ENCODE measurements around the gene VPS35L. TPM values are rescaled to one million over a fixed set of nuclear protein-coding genes. Genes with fewer than 3 reads are reported as not detected.
A peak's percentile ranks its signal among the peaks of the same experiment; 100 is the strongest.

VPS35L gene
- total RNA-seq, 1 experiment from 2014 or later = 55.5 TPM

GRCh38 chr16:19599968-19600716 is 44.6 kb downstream of the VPS35L start:
- H3K4me3 Mint-ChIP-seq (ENCODE audit: unreplicated experiment) = no peak overlapping the region
- TF ChIP-seq, protein P1, sequence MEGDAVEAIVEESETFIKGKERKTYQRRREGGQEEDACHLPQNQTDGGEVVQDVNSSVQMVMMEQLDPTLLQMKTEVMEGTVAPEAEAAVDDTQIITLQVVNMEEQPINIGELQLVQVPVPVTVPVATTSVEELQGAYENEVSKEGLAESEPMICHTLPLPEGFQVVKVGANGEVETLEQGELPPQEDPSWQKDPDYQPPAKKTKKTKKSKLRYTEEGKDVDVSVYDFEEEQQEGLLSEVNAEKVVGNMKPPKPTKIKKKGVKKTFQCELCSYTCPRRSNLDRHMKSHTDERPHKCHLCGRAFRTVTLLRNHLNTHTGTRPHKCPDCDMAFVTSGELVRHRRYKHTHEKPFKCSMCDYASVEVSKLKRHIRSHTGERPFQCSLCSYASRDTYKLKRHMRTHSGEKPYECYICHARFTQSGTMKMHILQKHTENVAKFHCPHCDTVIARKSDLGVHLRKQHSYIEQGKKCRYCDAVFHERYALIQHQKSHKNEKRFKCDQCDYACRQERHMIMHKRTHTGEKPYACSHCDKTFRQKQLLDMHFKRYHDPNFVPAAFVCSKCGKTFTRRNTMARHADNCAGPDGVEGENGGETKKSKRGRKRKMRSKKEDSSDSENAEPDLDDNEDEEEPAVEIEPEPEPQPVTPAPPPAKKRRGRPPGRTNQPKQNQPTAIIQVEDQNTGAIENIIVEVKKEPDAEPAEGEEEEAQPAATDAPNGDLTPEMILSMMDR (IDR thresholded peaks at IDR 0.05; ENCODE audit: unreplicated experiment) = no peak
- intact Hi-C loops (cut with micrococcal nuclease) = loop anchor here (5.0 to 10.0 kb wide), 4 partner anchors 43 to 785 kb away; partner anchors contain the start of genes IQCK, KNOP1 and VPS35L
- H3K4me1 Mint-ChIP-seq (ENCODE audit: insufficient read depth, unreplicated experiment) = peaks cover 6% of the 10 kb centered on the region
- ChIA-PET CTCF (interaction anchor here (0.6 to 9.8 kb wide), 26 partner anchors 10 to 743 kb away, joined by 3 to 184 read pairs (median 6); partner anchors contain the start of genes GPRC5B and VPS35L), POLR2A (interaction anchor here (0.6 to 1.4 kb wide), 2 partner anchors 166 to 287 kb away, joined by 3 read pairs; no protein-coding TSS in a partner anchor)
- no peaks in the 10 kb centered on the region for H3K27me3 Mint-ChIP-seq (ENCODE audit: insufficient read depth, unreplicated experiment)
- BruUV-seq (replicated peaks) = no TSS peak
- H3K9me3 Mint-ChIP-seq (ENCODE audit: unreplicated experiment) = no peaks in the 10 kb centered on the region
- DNase-seq (ENCODE audit: unreplicated experiment) = no peak
- H3K27ac Mint-ChIP-seq (ENCODE audit: low read depth, unreplicated experiment) = peak overlapping the region; percentile 32
- H3K36me3 Mint-ChIP-seq (ENCODE audit: insufficient read depth, unreplicated experiment) = peaks cover 43% of the 10 kb centered on the region

DNA sequence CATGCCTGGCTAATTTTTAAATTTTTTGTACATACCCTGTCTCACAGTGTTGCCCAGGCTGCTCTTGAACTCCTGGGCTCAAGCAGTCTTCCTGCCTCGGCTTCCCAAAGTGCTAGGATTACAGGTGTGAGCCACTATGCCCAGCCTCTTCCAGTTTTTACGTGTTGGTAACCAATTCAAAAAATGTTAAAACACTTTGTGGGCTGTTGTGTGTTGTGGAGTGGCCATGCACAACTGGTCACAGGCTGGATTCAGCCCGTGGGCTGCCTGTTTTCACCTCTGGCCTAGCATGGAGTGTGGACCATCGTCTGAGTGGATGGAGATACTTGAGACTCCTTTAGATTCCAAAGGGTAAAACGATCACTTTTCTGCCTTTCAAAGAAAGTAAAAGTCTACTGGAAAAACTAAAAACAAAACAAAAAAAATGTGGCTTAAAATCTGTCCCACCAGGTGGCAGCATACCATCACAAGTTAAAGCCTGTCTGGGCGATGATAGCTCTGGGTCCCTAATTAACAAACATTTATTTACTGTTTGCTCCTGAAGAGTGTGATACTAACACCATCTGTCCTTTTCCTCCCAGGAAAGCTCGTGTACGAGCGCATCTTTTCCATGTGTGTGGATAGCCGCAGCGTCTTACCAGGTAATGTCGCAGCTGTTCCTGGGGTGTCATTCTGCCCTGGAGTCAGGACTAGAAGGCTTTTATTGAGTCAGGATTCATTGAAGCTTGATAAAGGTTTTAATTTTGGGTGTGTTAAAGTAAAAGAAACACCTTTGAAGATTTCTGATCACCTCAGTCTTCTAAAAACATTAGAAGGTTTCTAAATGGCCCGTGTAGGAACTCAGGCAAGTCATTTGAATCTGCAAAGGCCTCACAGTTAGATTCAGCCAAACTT is 45.8 kb downstream of the VPS35L start:
- ChIA-PET POLR2A (interaction anchor here (0.6 to 1.4 kb wide), 3 partner anchors 116 to 286 kb away, joined by 3 to 5 read pairs (median 3); partner anchors contain the start of genes IQCK and KNOP1), CTCF (interaction anchor here (0.5 to 9.8 kb wide), 59 partner anchors 9 to 955 kb away, joined by 3 to 184 read pairs (median 4); partner anchors contain the start of genes GPRC5B and VPS35L)
- intact Hi-C loops (cut with micrococcal nuclease) = loop anchor here (1.0 to 10.0 kb wide), 4 partner anchors 93 to 783 kb away; partner anchors contain the start of genes IQCK and KNOP1
- H3K4me3 Mint-ChIP-seq (ENCODE audit: unreplicated experiment) = no peak overlapping the region
- peak; percentile 48 for DNase-seq (ENCODE audit: unreplicated experiment)
- TF ChIP-seq, protein P1 (IDR thresholded peaks at IDR 0.05; ENCODE audit: unreplicated experiment) = peak; percentile 55
- H3K27me3 Mint-ChIP-seq (ENCODE audit: insufficient read depth, unreplicated experiment) = no peaks in the 10 kb centered on the region
- no peaks in the 10 kb centered on the region for H3K9me3 Mint-ChIP-seq (ENCODE audit: unreplicated experiment)
- BruUV-seq (replicated peaks) = no TSS peak
- peak overlapping the region; percentile 27 for H3K27ac Mint-ChIP-seq (ENCODE audit: low read depth, unreplicated experiment)
- H3K4me1 Mint-ChIP-seq (ENCODE audit: insufficient read depth, unreplicated experiment) = no peaks in the 10 kb centered on the region
- peaks cover 46% of the 10 kb centered on the region for H3K36me3 Mint-ChIP-seq (ENCODE audit: insufficient read depth, unreplicated experiment)

DNA sequence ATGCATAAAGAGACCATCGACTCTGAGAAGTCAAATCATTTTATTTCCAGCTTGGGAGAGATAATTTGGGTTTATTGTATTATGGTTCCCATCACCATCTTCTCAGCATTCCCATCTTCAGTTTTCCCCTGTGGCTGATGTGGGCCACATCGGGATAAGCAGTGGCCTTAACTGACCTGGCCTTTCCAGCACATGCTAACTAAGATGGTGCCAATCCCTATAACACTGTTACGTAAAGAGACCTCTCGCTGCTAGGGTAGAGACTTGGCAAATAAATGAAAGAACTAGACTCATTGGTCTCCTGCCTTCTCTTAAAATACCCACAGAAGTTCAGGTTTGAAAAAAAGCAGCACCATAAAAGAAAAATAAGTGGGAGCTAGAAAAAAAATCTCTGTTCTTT is 49.4 kb downstream of the VPS35L start:
- TF ChIP-seq, protein P1 (IDR thresholded peaks at IDR 0.05; ENCODE audit: unreplicated experiment) = no peak
- intact Hi-C loops (cut with micrococcal nuclease) = loop anchor here (5.0 to 10.0 kb wide), 3 partner anchors 90 to 780 kb away; partner anchors contain the start of genes IQCK and KNOP1
- CTCF ChIA-PET = interaction anchor here (0.8 to 7.9 kb wide), 5 partner anchors 10 to 284 kb away, joined by 3 to 56 read pairs (median 6); no protein-coding TSS in a partner anchor
- peaks cover 60% of the 10 kb centered on the region for H3K36me3 Mint-ChIP-seq (ENCODE audit: insufficient read depth, unreplicated experiment)
- no peaks in the 10 kb centered on the region for H3K27me3 Mint-ChIP-seq (ENCODE audit: insufficient read depth, unreplicated experiment)
- H3K4me3 Mint-ChIP-seq (ENCODE audit: unreplicated experiment) = no peak overlapping the region
- POLR2A ChIA-PET = interaction anchor here (1.0 kb wide), 1 partner anchor 20 kb away, joined by 3 read pairs; no protein-coding TSS in a partner anchor
- H3K27ac Mint-ChIP-seq (ENCODE audit: low read depth, unreplicated experiment) = no peak overlapping the region
- H3K9me3 Mint-ChIP-seq (ENCODE audit: unreplicated experiment) = no peaks in the 10 kb centered on the region
- no peaks in the 10 kb centered on the region for H3K4me1 Mint-ChIP-seq (ENCODE audit: insufficient read depth, unreplicated experiment)
- DNase-seq (ENCODE audit: unreplicated experiment) = no peak
- no TSS peak for BruUV-seq (replicated peaks)
